ENCODE measurements around the gene GCC2.

The GCC2 gene, protein sequence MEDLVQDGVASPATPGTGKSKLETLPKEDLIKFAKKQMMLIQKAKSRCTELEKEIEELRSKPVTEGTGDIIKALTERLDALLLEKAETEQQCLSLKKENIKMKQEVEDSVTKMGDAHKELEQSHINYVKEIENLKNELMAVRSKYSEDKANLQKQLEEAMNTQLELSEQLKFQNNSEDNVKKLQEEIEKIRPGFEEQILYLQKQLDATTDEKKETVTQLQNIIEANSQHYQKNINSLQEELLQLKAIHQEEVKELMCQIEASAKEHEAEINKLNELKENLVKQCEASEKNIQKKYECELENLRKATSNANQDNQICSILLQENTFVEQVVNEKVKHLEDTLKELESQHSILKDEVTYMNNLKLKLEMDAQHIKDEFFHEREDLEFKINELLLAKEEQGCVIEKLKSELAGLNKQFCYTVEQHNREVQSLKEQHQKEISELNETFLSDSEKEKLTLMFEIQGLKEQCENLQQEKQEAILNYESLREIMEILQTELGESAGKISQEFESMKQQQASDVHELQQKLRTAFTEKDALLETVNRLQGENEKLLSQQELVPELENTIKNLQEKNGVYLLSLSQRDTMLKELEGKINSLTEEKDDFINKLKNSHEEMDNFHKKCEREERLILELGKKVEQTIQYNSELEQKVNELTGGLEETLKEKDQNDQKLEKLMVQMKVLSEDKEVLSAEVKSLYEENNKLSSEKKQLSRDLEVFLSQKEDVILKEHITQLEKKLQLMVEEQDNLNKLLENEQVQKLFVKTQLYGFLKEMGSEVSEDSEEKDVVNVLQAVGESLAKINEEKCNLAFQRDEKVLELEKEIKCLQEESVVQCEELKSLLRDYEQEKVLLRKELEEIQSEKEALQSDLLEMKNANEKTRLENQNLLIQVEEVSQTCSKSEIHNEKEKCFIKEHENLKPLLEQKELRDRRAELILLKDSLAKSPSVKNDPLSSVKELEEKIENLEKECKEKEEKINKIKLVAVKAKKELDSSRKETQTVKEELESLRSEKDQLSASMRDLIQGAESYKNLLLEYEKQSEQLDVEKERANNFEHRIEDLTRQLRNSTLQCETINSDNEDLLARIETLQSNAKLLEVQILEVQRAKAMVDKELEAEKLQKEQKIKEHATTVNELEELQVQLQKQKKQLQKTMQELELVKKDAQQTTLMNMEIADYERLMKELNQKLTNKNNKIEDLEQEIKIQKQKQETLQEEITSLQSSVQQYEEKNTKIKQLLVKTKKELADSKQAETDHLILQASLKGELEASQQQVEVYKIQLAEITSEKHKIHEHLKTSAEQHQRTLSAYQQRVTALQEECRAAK (N-terminal part only)

DNA sequence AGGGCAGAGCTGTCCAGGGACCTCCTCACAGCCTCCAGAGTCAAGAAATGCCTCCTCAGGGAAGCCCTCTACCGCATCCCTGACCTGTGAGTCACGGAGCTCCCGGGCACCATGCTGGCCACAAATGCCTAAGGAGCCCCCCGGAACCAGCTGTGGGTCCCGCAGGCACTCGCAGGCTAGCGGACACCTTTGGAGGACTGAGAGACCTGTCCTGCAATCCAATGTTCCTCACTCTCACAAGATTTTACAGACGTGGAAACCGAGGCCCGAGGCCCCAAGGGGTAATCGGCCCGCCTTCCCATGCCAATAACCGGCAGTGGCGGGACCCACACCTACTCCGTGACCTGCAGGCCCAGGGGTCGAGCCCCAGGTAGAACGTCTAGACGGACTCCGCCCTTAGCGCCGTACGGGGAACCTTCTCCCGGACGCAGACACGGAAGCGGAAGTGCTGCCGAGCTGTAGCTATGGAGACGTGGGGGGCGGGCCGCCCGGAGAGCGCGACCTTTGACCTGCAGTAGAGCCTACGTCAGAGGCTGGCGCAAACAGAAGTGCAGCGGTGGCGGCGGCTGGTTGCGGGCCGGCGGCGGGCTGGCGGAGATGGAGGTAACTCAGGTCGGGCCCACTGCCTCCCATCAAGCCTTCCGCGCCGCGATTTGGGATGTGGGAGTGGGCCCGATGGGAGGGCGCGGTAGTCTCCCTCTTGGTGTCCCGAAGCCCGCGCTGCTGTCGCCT, at the start of gene GCC2:
Gene GCC2 (plus strand): TSS at position 529 of the 732 bp plus-strand sequence. CDS start 69 bp downstream, at position 598.
- TF ChIP-seq, protein P1, sequence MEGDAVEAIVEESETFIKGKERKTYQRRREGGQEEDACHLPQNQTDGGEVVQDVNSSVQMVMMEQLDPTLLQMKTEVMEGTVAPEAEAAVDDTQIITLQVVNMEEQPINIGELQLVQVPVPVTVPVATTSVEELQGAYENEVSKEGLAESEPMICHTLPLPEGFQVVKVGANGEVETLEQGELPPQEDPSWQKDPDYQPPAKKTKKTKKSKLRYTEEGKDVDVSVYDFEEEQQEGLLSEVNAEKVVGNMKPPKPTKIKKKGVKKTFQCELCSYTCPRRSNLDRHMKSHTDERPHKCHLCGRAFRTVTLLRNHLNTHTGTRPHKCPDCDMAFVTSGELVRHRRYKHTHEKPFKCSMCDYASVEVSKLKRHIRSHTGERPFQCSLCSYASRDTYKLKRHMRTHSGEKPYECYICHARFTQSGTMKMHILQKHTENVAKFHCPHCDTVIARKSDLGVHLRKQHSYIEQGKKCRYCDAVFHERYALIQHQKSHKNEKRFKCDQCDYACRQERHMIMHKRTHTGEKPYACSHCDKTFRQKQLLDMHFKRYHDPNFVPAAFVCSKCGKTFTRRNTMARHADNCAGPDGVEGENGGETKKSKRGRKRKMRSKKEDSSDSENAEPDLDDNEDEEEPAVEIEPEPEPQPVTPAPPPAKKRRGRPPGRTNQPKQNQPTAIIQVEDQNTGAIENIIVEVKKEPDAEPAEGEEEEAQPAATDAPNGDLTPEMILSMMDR (conservative IDR thresholded peaks at IDR 0.05; ENCODE audit: control insufficient read depth, insufficient read depth, low read depth, low read length), result no peak
- DNase-seq (ENCODE audit: low read depth), result peak; percentile 91
- H3K4me3 ChIP-seq (ENCODE audit: control insufficient read depth, low read depth, low read length), result peak within 1 kb of the TSS; percentile 99

DNA sequence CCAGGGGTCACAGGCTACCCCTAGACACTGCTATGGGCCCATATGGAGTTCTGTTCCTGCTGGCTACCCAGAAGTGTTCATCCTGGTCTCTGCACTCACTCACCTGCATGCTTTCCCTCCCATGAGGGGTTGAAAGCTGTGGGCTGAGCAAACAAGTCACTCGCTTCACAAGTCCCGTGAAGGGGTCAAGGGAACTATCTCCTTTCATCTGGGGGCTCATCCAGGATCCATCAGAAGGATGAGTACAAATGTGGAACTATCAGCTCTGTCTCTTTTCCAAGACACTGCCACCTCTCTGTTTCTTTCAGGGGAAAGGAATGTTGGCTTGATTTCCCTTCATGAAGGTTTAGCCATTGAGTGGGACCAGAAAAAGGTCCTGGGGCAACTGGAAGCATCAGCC, 49.5 kb upstream of the GCC2 start:
- DNase-seq (ENCODE audit: low read depth), result no peak
- TF ChIP-seq, protein P1 (conservative IDR thresholded peaks at IDR 0.05; ENCODE audit: control insufficient read depth, insufficient read depth, low read depth, low read length), result no peak
- no peak overlapping the region for H3K4me3 ChIP-seq (ENCODE audit: control insufficient read depth, low read depth, low read length)

DNA sequence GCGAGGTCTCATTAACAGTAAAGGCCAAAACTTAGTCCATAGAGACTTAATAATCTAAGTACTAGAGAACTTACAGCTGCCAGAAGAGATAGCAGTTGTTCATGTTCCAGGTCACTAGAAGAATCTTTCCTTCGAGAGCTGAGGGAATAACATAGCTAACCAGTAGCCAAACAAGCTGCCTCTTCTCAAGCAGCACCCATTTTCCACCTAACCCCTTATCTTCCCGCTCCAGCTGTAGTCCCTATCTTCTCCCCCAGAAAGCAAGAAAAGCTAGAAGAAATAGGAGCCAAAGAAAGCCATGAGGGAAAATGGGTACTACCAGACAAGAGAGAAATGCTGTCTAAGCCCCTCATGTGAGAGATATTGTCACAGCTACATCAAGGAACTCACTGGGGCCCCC, 47.2 kb upstream of the GCC2 start:
- TF ChIP-seq, protein P1 (conservative IDR thresholded peaks at IDR 0.05; ENCODE audit: control insufficient read depth, insufficient read depth, low read depth, low read length), result no peak

DNA sequence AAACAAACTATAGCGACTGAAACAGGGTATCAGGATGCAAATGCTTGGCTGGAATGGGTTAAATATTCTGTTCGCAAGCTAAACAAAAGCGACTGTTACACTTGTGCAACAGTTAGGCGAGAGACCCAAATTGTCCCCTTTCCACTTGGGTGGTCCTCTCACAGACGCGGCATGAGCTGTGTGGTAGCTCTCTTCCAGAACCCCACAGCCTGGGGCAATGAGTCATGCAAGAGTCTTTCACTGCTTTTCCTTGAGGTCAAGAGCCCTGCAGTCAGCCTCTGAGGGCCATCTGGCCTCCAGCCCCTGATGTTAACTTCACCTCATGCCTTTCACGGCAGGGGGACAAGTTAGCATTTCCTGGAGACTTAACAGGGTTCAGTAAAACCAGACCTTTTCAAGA, 45.5 kb upstream of the GCC2 start:
- DNase-seq (ENCODE audit: low read depth), result peak; percentile 75
- TF ChIP-seq, protein P1 (conservative IDR thresholded peaks at IDR 0.05; ENCODE audit: control insufficient read depth, insufficient read depth, low read depth, low read length), result no peak
- no peak overlapping the region for H3K4me3 ChIP-seq (ENCODE audit: control insufficient read depth, low read depth, low read length)

More for the DNA sequence above, 47.2 kb upstream of the GCC2 start:
- no peak for DNase-seq (ENCODE audit: low read depth)
- H3K4me3 ChIP-seq (ENCODE audit: control insufficient read depth, low read depth, low read length), result no peak overlapping the region

DNA sequence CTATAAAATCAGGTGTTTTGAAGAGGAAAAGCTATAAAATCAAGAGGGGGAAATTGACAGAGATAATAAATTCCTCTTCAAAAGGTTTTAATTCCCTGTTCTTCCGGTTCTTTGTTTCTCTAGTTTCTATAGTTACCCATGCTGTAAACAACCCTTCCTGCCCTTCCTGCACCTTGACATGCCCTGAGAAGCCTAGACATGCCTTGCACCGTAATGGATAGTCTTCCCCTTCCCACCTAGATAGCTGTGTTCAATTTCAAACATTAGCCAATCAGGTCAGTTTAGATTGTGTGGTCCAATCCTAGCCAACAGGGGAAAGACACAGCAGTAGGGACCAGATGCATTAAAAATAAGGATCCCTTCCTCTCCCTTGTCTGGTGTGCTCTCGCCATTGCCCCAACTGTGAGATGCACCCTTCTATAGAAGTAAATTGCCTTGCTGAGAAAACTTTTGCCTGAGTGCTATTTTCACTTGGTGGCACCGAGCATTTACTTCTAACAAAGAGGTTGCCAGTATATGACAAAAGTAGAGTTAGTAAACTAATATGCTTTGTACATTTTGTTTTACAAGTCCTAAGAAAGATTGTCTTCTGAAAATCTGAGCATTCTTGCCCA, 44.1 kb upstream of the GCC2 start:
- H3K4me3 ChIP-seq (ENCODE audit: control insufficient read depth, low read depth, low read length), result no peak overlapping the region

More for the DNA sequence above, 44.1 kb upstream of the GCC2 start:
- DNase-seq (ENCODE audit: low read depth), result no peak
- TF ChIP-seq, protein P1 (conservative IDR thresholded peaks at IDR 0.05; ENCODE audit: control insufficient read depth, insufficient read depth, low read depth, low read length), result no peak
